ENCODE data around the gene SPRN. TPM values are rescaled to one million over a fixed set of nuclear protein-coding genes. Genes with fewer than 3 reads are reported as not detected.

Gene SPRN
- total and polyA plus RNA-seq, 2 of the 4 experiments (the other 2 are of a cell fraction), result 0.36 to 2.3 TPM

- no peak for ATAC-seq (ENCODE audit: low read depth)
- TF ChIP-seq FOS (IDR thresholded peaks at IDR 0.05; ENCODE audit: low read depth, low read length) (no peak), MAFK (IDR thresholded peaks at IDR 0.05; ENCODE audit: low read depth, low read length) (no peak), CEBPB (IDR thresholded peaks at IDR 0.05; ENCODE audit: low read depth, low read length) (no peak), MXI1 (IDR thresholded peaks at IDR 0.05; ENCODE audit: borderline replicate concordance, low read depth, low read length) (no peak), NFE2L2 (IDR thresholded peaks at IDR 0.05; ENCODE audit: low read depth, low read length) (no peak), RCOR1 (IDR thresholded peaks at IDR 0.05; ENCODE audit: insufficient replicate concordance, low read length) (no peak), POLR2A (IDR thresholded peaks at IDR 0.05; ENCODE audit: low read depth, low read length) (no peak), RAD21 (IDR thresholded peaks at IDR 0.05; ENCODE audit: low read length) (no peak)
- TF ChIP-seq, protein P1, sequence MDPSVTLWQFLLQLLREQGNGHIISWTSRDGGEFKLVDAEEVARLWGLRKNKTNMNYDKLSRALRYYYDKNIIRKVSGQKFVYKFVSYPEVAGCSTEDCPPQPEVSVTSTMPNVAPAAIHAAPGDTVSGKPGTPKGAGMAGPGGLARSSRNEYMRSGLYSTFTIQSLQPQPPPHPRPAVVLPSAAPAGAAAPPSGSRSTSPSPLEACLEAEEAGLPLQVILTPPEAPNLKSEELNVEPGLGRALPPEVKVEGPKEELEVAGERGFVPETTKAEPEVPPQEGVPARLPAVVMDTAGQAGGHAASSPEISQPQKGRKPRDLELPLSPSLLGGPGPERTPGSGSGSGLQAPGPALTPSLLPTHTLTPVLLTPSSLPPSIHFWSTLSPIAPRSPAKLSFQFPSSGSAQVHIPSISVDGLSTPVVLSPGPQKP (IDR thresholded peaks at IDR 0.05; ENCODE audit: borderline replicate concordance, low read depth, low read length), result no peak
- no peak overlapping the region for H3K23ac ChIP-seq (ENCODE audit: low read depth, low read length)
- no peaks in the 10 kb centered on the region for H3K4me1 ChIP-seq (ENCODE audit: control insufficient read depth, insufficient read depth, low read length)
- no peaks in the 10 kb centered on the region for H3K27me3 ChIP-seq (ENCODE audit: control insufficient read depth, insufficient read depth, low read length)
- no peak overlapping the region for H2AFZ ChIP-seq (replicated peaks; ENCODE audit: low read length, poor library complexity)
- H3K27ac ChIP-seq (ENCODE audit: insufficient read depth, low read length), result no peak overlapping the region
- peaks cover 0 to 2% of the 10 kb centered on the region in 2 experiments; a peak in 2 of 4 replicates for H3K79me1 ChIP-seq (ENCODE audit: low read depth in 1 of 2, low read length in 2 of 2)
- ChIA-PET CTCF (no interaction called here), POLR2A (ENCODE audit: unreplicated experiment) (no interaction called here)
- H3K18ac ChIP-seq (ENCODE audit: low read depth, low read length), result no peak overlapping the region
- no peak overlapping the region for H2AK5ac ChIP-seq (ENCODE audit: low read depth, low read length)
- in situ Hi-C loops (cut with MboI; ENCODE audit: low sequenced_read_pairs) (no loop called here), intact Hi-C loops (cut with micrococcal nuclease) (no loop called here), dilution Hi-C loops (cut with HindIII; ENCODE audit: low sequenced_read_pairs, unreplicated experiment) (no loop called here)
- H3K4me2 ChIP-seq (ENCODE audit: low read depth, low read length), result no peak overlapping the region
- no peak overlapping the region for H4K5ac ChIP-seq (ENCODE audit: low read depth, low read length)
- BruUV-seq (replicated peaks), result no TSS peak
- H3K14ac ChIP-seq (replicated peaks; ENCODE audit: low read depth, low read length), result no peak overlapping the region
- no peak overlapping the region for H3K4me3 ChIP-seq (ENCODE audit: insufficient read depth, low read depth, low read length)
- no peak overlapping the region for H3K9ac ChIP-seq (ENCODE audit: low read depth, low read length)
- H4K8ac ChIP-seq (ENCODE audit: low read depth in 2 of 2, low read length in 2 of 2), result no peak overlapping the region
- no peaks in the 10 kb centered on the region for H4K20me1 ChIP-seq (ENCODE audit: insufficient read depth, low read length)
- no peak for DNase-seq
- WGBS, 2 experiments (ENCODE audit: extremely low coverage in 2 of 2, insufficient read length in 1 of 2), result no CpG with 5 or more reads among the region's 2 CpGs
- H3K56ac ChIP-seq (ENCODE audit: extremely low read depth, insufficient read depth, low read length), result no peak overlapping the region
- H3K36me3 ChIP-seq (ENCODE audit: control insufficient read depth, insufficient read depth, low read length), result peaks cover 11% of the 10 kb centered on the region
- H2BK5ac ChIP-seq (ENCODE audit: low read depth, low read length, poor library complexity, severe bottlenecking), result no peak overlapping the region
- H2BK15ac ChIP-seq (ENCODE audit: low read depth, low read length), result no peak overlapping the region
- H3K9me1 ChIP-seq (ENCODE audit: insufficient read depth, low read length), result peaks cover 1% of the 10 kb centered on the region; the same call in 1 of the 2 replicates
- H2BK20ac ChIP-seq (ENCODE audit: low read depth, low read length), result no peak overlapping the region
- H2BK120ac ChIP-seq (ENCODE audit: low read depth, low read length), result no peak overlapping the region
- H2AK9ac ChIP-seq (replicated peaks; ENCODE audit: low read depth, low read length, poor library complexity), result no peak overlapping the region
- H4K91ac ChIP-seq (ENCODE audit: insufficient read depth, low read depth, low read length), result no peak overlapping the region
- no peak overlapping the region for H3K4ac ChIP-seq (ENCODE audit: low read depth, low read length)
- H3K9me3 ChIP-seq (ENCODE audit: control insufficient read depth, insufficient read depth, low read length), result no peaks in the 10 kb centered on the region
Observed at GRCh38 chr10:133385214-133385613, 39.2 kb downstream of the SPRN start.

All from IMR-90 (cell line).